Measurements from ENCODE around the gene P3H2. TPM values are rescaled to one million over a fixed set of nuclear protein-coding genes. Genes with fewer than 3 reads are reported as not detected.

Gene P3H2
- total and polyA plus RNA-seq, 2 donors (not counting 1 experiment from before 2014, with no cell fraction given): not detected

DNA sequence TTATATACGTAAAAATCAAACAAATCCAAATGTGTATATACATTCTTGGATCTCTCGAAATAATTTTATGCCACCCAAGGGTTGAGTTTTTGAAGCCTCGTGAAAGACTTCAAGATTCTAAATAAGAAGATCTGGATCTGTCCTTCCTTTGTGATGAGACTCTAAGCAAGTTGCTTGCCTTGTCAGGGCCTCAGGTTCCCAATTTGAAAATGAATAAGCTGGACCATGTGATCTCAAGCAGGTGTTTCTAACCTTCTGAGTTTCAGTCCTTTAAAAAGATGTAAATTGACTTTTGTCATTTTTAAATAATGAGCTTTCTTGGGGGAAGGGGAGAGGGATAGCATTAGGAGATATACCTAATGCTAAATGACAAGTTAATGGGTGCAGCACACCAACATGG is 137.1 kb downstream of the P3H2 start:
- intact Hi-C loops (cut with micrococcal nuclease): no loop called here
- Histone ChIP-seq H3K27me3 (replicated peaks in 1 of 4; ENCODE audit: control extremely low read depth in 1 of 4, control insufficient read depth in 3 of 4, insufficient read depth in 4 of 4, low read length in 3 of 4) (no peaks in the 10 kb centered on the region), H3K27ac (ENCODE audit: low read length in 2 of 2) (no peak overlapping the region), H3K9me3 (ENCODE audit: control extremely low read depth in 1 of 3, control insufficient read depth in 2 of 3, insufficient read depth in 1 of 3, low read length in 2 of 3) (no peaks in the 10 kb centered on the region), H2AFZ (ENCODE audit: insufficient read depth, low read depth, low read length, poor library complexity, severe bottlenecking) (no peak overlapping the region), H3K36me3 (replicated peaks in 1 of 2; ENCODE audit: control extremely low read depth in 1 of 2, control insufficient read depth in 1 of 2, extremely low read depth in 1 of 2, insufficient read depth in 2 of 2, low read length in 1 of 2) (no peaks in the 10 kb centered on the region), H4K20me1 (ENCODE audit: control insufficient read depth, insufficient read depth, low read length, poor library complexity, severe bottlenecking) (no peaks in the 10 kb centered on the region), H3K4me1 (ENCODE audit: control insufficient read depth in 2 of 2, insufficient read depth in 2 of 2, low read length in 2 of 2) (no peaks in the 10 kb centered on the region), H3K9ac (ENCODE audit: low read length) (no peak overlapping the region), H3K4me2 (replicated peaks; ENCODE audit: low read depth, low read length, poor library complexity, severe bottlenecking) (no peak overlapping the region), H3K79me2 (ENCODE audit: control insufficient read depth, insufficient read depth, low read length) (no peaks in the 10 kb centered on the region), H3K4me3 (ENCODE audit: control extremely low read depth in 1 of 5, extremely low read depth in 1 of 5, insufficient read depth in 1 of 5, low read depth in 2 of 5, low read length in 4 of 5) (no peak overlapping the region)
- ChIA-PET CTCF (interaction anchor here (0.9 kb wide), 1 partner anchor 22 kb away, joined by 4 read pairs; no protein-coding TSS in a partner anchor), POLR2A (no interaction called here)
- Mint-ChIP-seq H3K27ac (no peak overlapping the region), H3K27me3 (peaks cover 4% of the 10 kb centered on the region), H3K4me3 (no peak overlapping the region), H3K4me1 (no peaks in the 10 kb centered on the region), H3K9me3 (ENCODE audit: insufficient read depth) (no peaks in the 10 kb centered on the region)
- no peak for TF ChIP-seq EZH2 (IDR thresholded peaks at IDR 0.05; ENCODE audit: borderline replicate concordance, insufficient read depth, low read depth, low read length, poor library complexity, severe bottlenecking)
- TF ChIP-seq, protein P1, sequence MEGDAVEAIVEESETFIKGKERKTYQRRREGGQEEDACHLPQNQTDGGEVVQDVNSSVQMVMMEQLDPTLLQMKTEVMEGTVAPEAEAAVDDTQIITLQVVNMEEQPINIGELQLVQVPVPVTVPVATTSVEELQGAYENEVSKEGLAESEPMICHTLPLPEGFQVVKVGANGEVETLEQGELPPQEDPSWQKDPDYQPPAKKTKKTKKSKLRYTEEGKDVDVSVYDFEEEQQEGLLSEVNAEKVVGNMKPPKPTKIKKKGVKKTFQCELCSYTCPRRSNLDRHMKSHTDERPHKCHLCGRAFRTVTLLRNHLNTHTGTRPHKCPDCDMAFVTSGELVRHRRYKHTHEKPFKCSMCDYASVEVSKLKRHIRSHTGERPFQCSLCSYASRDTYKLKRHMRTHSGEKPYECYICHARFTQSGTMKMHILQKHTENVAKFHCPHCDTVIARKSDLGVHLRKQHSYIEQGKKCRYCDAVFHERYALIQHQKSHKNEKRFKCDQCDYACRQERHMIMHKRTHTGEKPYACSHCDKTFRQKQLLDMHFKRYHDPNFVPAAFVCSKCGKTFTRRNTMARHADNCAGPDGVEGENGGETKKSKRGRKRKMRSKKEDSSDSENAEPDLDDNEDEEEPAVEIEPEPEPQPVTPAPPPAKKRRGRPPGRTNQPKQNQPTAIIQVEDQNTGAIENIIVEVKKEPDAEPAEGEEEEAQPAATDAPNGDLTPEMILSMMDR (IDR thresholded peaks at IDR 0.05): no peak
- DNase-seq: no peak
- ATAC-seq (ENCODE audit: low read depth): no peak
- WGBS (ENCODE audit: insufficient coverage): 100% methylated on average over 1 of the region's 3 CpGs

- no peak overlapping the region for H3K9ac ChIP-seq (ENCODE audit: low read length)
- peaks cover 0 to 3% (median 0%) of the 10 kb centered on the region in 4 experiments for H3K27me3 ChIP-seq (replicated peaks in 1 of 4; ENCODE audit: control extremely low read depth in 1 of 4, control insufficient read depth in 3 of 4, insufficient read depth in 4 of 4, low read length in 3 of 4)
- no peak overlapping the region for H3K4me2 ChIP-seq (replicated peaks; ENCODE audit: low read depth, low read length, poor library complexity, severe bottlenecking)
- H4K20me1 ChIP-seq (ENCODE audit: control insufficient read depth, insufficient read depth, low read length, poor library complexity, severe bottlenecking): no peaks in the 10 kb centered on the region
- H3K27me3 Mint-ChIP-seq: peaks cover 11% of the 10 kb centered on the region
- intact Hi-C loops (cut with micrococcal nuclease): no loop called here
- no peak overlapping the region for H3K4me3 ChIP-seq (ENCODE audit: control extremely low read depth in 1 of 5, extremely low read depth in 1 of 5, insufficient read depth in 1 of 5, low read depth in 2 of 5, low read length in 4 of 5)
- no peak overlapping the region for H2AFZ ChIP-seq (ENCODE audit: insufficient read depth, low read depth, low read length, poor library complexity, severe bottlenecking)
- H3K27ac Mint-ChIP-seq: no peak overlapping the region
- H3K27ac ChIP-seq (ENCODE audit: low read length in 2 of 2): no peak overlapping the region
- H3K4me3 Mint-ChIP-seq: no peak overlapping the region
- no peaks in the 10 kb centered on the region for H3K79me2 ChIP-seq (ENCODE audit: control insufficient read depth, insufficient read depth, low read length)
- ChIA-PET CTCF (interaction anchor here (0.7 to 1.9 kb wide), 3 partner anchors 15 to 339 kb away, joined by 3 to 4 read pairs (median 3); no protein-coding TSS in a partner anchor), POLR2A (no interaction called here)
- no peaks in the 10 kb centered on the region for H3K9me3 ChIP-seq (ENCODE audit: control extremely low read depth in 1 of 3, control insufficient read depth in 2 of 3, insufficient read depth in 1 of 3, low read length in 2 of 3)
- H3K4me1 Mint-ChIP-seq: no peaks in the 10 kb centered on the region
- 58% methylated on average over 4 of the region's 5 CpGs for WGBS (ENCODE audit: insufficient coverage)
- H3K4me1 ChIP-seq (ENCODE audit: control insufficient read depth in 2 of 2, insufficient read depth in 2 of 2, low read length in 2 of 2): no peaks in the 10 kb centered on the region
- H3K9me3 Mint-ChIP-seq (ENCODE audit: insufficient read depth): no peaks in the 10 kb centered on the region
- TF ChIP-seq EZH2 (IDR thresholded peaks at IDR 0.05; ENCODE audit: borderline replicate concordance, insufficient read depth, low read depth, low read length, poor library complexity, severe bottlenecking): no peak
- TF ChIP-seq, protein P1 (IDR thresholded peaks at IDR 0.05): no peak
- DNase-seq: no peak
- ATAC-seq (ENCODE audit: low read depth): no peak
- H3K36me3 ChIP-seq (replicated peaks in 1 of 2; ENCODE audit: control extremely low read depth in 1 of 2, control insufficient read depth in 1 of 2, extremely low read depth in 1 of 2, insufficient read depth in 2 of 2, low read length in 1 of 2): no peaks in the 10 kb centered on the region
These were observed 138.3 kb downstream of the P3H2 start for GRCh38 chr3:189982321-189982945.

Measured in B cell (primary cell).